GM23338 (cell line): ENCODE measurements around the gene VPS52. TPM values are rescaled to one million over a fixed set of nuclear protein-coding genes. Genes with fewer than 3 reads are reported as not detected.

ENCODE experiments used
- ATAC-seq: fragments of 200-7000 bp; cut with Tn5 transposase; 3 replicates; pipeline ENCODE4 v1.9.1; 2020
- DNase-seq: peaks from one replicate; pipeline ENCODE4 v3.0.0-alpha.2; 2015; ENCODE audit warnings: low spot score
- H2AFZ ChIP-seq: fragments of 200-600 bp; sonication (generic); 2 replicates; pipeline ENCODE4 v1.8.0; 2016; ENCODE audit warnings: antibody characterized with exemption, mild to moderate bottlenecking, moderate library complexity
- H3F3A ChIP-seq: fragments of 200-600 bp; sonication (generic); replicated peaks from 2 replicates; pipeline ENCODE4 v1.8.0; 2017; ENCODE audit warnings: antibody characterized with exemption, mixed run types, low read depth
- H3K27ac ChIP-seq: fragments of 200-600 bp; sonication (generic); 2 replicates; pipeline ENCODE4 v1.6.1; 2016; ENCODE audit warnings: low read depth
- H3K27me3 ChIP-seq: fragments of 200-600 bp; sonication (generic); 2 replicates; pipeline ENCODE4 v1.8.0; 2016; ENCODE audit warnings: mild to moderate bottlenecking, mixed run types, moderate library complexity; ENCODE audit not compliant: insufficient read depth
- H3K36me3 ChIP-seq: fragments of 200-600 bp; sonication (generic); 2 replicates; pipeline ENCODE4 v1.8.0; 2016; ENCODE audit warnings: mild to moderate bottlenecking; ENCODE audit not compliant: insufficient read depth
- H3K4me1 ChIP-seq: fragments of 200-600 bp; sonication (generic); 2 replicates; pipeline ENCODE4 v1.8.0; 2016; ENCODE audit warnings: mild to moderate bottlenecking, moderate library complexity; ENCODE audit not compliant: insufficient read depth
- H3K4me2 ChIP-seq: fragments of 200-600 bp; sonication (generic); 2 replicates; pipeline ENCODE4 v1.7.1; 2017; ENCODE audit warnings: mixed run types
- H3K4me3 ChIP-seq: fragments of 200-600 bp; sonication (generic); 2 replicates; pipeline ENCODE4 v1.6.1; 2016; ENCODE audit warnings: mixed run types
- H3K79me2 ChIP-seq: fragments of 200-600 bp; sonication (generic); replicated peaks from 2 replicates; pipeline ENCODE4 v1.8.0; 2017; ENCODE audit warnings: mild to moderate bottlenecking; ENCODE audit not compliant: insufficient read depth
- H3K9me2 ChIP-seq: fragments of 200-600 bp; sonication (generic); 2 replicates; pipeline ENCODE4 v1.8.0; 2017; ENCODE audit not compliant: insufficient read depth
- H4K20me1 ChIP-seq: fragments of 200-600 bp; sonication (generic); replicated peaks from 2 replicates; pipeline ENCODE4 v1.8.0; 2017; ENCODE audit warnings: mild to moderate bottlenecking; ENCODE audit not compliant: insufficient read depth
- H3K27ac Mint-ChIP-seq: 2 replicates; pipeline ENCODE4 v1.8.0; 2020; ENCODE audit warnings: inconsistent platforms, mild to moderate bottlenecking, moderate library complexity, mixed read lengths
- H3K27me3 Mint-ChIP-seq: 3 replicates; pipeline ENCODE4 v1.8.0; 2022; ENCODE audit warnings: low read depth, mild to moderate bottlenecking, moderate library complexity, mixed read lengths, inconsistent platforms; ENCODE audit not compliant: insufficient read depth, poor library complexity
- H3K36me3 Mint-ChIP-seq: 3 replicates; pipeline ENCODE4 v1.8.0; 2021; ENCODE audit warnings: low read depth, mild to moderate bottlenecking, inconsistent platforms, moderate library complexity, mixed read lengths
- H3K4me1 Mint-ChIP-seq: 3 replicates; pipeline ENCODE4 v1.8.0; 2020; ENCODE audit warnings: mild to moderate bottlenecking, inconsistent platforms, mixed read lengths
- H3K4me3 Mint-ChIP-seq: 3 replicates; pipeline ENCODE4 v1.8.0; 2021; ENCODE audit warnings: moderate library complexity, mild to moderate bottlenecking, inconsistent platforms, mixed read lengths
- H3K9me3 Mint-ChIP-seq: 3 replicates; pipeline ENCODE4 v1.8.0; 2020; ENCODE audit warnings: moderate library complexity, mild to moderate bottlenecking, inconsistent platforms, mixed read lengths
- CREB1 ChIP-seq: fragments of 250-450 bp; sonication (Bioruptor Pico); IDR thresholded peaks from 2 replicates; pipeline ENCODE4 v1.5.0; 2020; ENCODE audit warnings: low read depth, mild to moderate bottlenecking, moderate library complexity
- CTCF ChIP-seq, 2 experiments: fragments of 200-600 bp in 1 of 2; sonication (generic) in 1 of 2; conservative IDR thresholded peaks; 2 replicates each; pipeline versions ENCODE4 v1.5.1 to v1.6.1; 2016 to 2017; ENCODE audit warnings: antibody characterized with exemption in 2 of 2, low read depth in 2 of 2, mild to moderate bottlenecking in 2 of 2, moderate library complexity in 1 of 2
- EZH2 ChIP-seq: fragments of 200-600 bp; sonication (generic); IDR thresholded peaks from one replicate; pipeline ENCODE4 v1.8.0; 2017; ENCODE audit warnings: antibody characterized with exemption, mild to moderate bottlenecking, low read depth; ENCODE audit not compliant: unreplicated experiment
- EZH2phosphoT487 ChIP-seq: fragments of 200-600 bp; sonication (generic); IDR thresholded peaks from one replicate; pipeline ENCODE4 v1.8.1; 2018; ENCODE audit warnings: antibody characterized with exemption; ENCODE audit not compliant: unreplicated experiment
- JUNB ChIP-seq: IDR thresholded peaks from one replicate; pipeline ENCODE4 v1.6.1; 2016; ENCODE audit warnings: antibody characterized with exemption; ENCODE audit not compliant: unreplicated experiment
- NANOG ChIP-seq: IDR thresholded peaks from 2 replicates; pipeline ENCODE4 v1.6.1; 2016; ENCODE audit warnings: antibody characterized with exemption, borderline replicate concordance
- POLR2AphosphoS5 ChIP-seq: IDR thresholded peaks from 2 replicates; pipeline ENCODE4 v1.6.1; 2016; ENCODE audit warnings: antibody characterized with exemption, low read depth
- REST ChIP-seq: IDR thresholded peaks from one replicate; pipeline ENCODE4 v1.6.1; 2018; ENCODE audit warnings: antibody characterized with exemption; ENCODE audit not compliant: unreplicated experiment
- STAT1 ChIP-seq: IDR thresholded peaks from one replicate; pipeline ENCODE4 v1.6.1; 2016; ENCODE audit warnings: antibody characterized with exemption; ENCODE audit not compliant: unreplicated experiment
- ZNF114 ChIP-seq: fragments of 250-450 bp; sonication (Bioruptor Pico); IDR thresholded peaks from 2 replicates; pipeline ENCODE4 v1.5.0; 2020; ENCODE audit warnings: mild to moderate bottlenecking, moderate library complexity
- ZNF331 ChIP-seq: fragments of 250-450 bp; sonication (Bioruptor Pico); IDR thresholded peaks from 2 replicates; pipeline ENCODE4 v1.5.0; 2020; ENCODE audit warnings: low read depth, mild to moderate bottlenecking, moderate library complexity
- ZNF462 ChIP-seq: fragments of 250-450 bp; sonication (Bioruptor Pico); IDR thresholded peaks from 2 replicates; pipeline ENCODE4 v1.5.0; 2020; ENCODE audit warnings: mild to moderate bottlenecking, moderate library complexity
- polyA plus RNA-seq: library from polyadenylated mRNA; unstranded; fragments of >200 nt; fragmentation: Nextera tagmentation; extraction: Ambion mirVana; gene quantifications from 2 replicates; pipeline ENCODE4 v1.2.1, GENCODE V29; 2016
- total RNA-seq: library from RNA; depleted of rRNA; stranded (reverse); fragments of >200 nt; shearing (Covaris generic); gene quantifications from 2 replicates; pipeline ENCODE4 v1.2.3, GENCODE V29; 2014
- TF ChIP-seq, protein P1 (sequence below): IDR thresholded peaks from 2 replicates; pipeline ENCODE4 v1.6.1; 2016; ENCODE audit warnings: antibody characterized with exemption

Gene VPS52
- total and polyA plus RNA-seq, 2 experiments from 2014 or later, result 27.9 to 31.1 TPM

DNA sequence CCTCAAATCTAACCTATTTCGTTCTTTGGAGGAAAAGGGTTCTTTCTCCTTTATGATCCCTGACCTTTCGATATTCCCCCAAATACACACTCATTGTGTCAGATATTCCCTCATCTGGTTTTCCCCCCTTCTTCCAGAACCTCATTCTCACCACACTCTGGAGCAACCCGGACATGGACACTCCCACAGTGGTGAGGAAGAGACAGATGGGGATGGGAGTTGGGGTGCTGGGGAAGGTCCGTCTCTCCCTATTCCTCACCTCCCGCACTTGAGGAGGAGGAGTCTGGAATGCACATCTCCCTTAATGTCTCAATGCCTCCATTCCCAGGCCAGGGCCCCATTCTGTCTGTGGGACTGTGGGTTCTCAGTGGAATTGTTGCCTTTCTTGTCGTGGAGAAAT, 69.7 kb downstream of the VPS52 start:
- H3K4me2 ChIP-seq, result peak overlapping the region; percentile 98
- peaks cover 25% of the 10 kb centered on the region for H4K20me1 ChIP-seq
- Mint-ChIP-seq H3K4me3 (peak overlapping the region; percentile 100), H3K9me3 (no peaks in the 10 kb centered on the region; the same call in 1 of the 3 replicates), H3K36me3 (peaks cover 26% of the 10 kb centered on the region), H3K27ac (no peak overlapping the region), H3K27me3 (peaks cover 36% of the 10 kb centered on the region), H3K4me1 (peaks cover 75% of the 10 kb centered on the region)
- H3K36me3 ChIP-seq, result peaks cover 11% of the 10 kb centered on the region; the same call in 1 of the 2 replicates
- no peak overlapping the region for H3K27ac ChIP-seq
- no peak overlapping the region for H2AFZ ChIP-seq
- peaks cover 20% of the 10 kb centered on the region for H3K27me3 ChIP-seq
- H3K9me2 ChIP-seq, result no peaks in the 10 kb centered on the region
- TF ChIP-seq NANOG (no peak), ZNF331 (CRISPR knock-in tag) (no peak), CREB1 (CRISPR knock-in tag) (no peak), STAT1 (no peak), ZNF114 (no peak), EZH2 (no peak), CTCF (conservative IDR thresholded peaks at IDR 0.05; ENCODE audit: low read depth in 2 of 2) (no peak), POLR2AphosphoS5 (no peak), ZNF462 (CRISPR knock-in tag) (no peak), JUNB (no peak), REST (no peak), EZH2phosphoT487 (no peak)
- TF ChIP-seq, protein P1, sequence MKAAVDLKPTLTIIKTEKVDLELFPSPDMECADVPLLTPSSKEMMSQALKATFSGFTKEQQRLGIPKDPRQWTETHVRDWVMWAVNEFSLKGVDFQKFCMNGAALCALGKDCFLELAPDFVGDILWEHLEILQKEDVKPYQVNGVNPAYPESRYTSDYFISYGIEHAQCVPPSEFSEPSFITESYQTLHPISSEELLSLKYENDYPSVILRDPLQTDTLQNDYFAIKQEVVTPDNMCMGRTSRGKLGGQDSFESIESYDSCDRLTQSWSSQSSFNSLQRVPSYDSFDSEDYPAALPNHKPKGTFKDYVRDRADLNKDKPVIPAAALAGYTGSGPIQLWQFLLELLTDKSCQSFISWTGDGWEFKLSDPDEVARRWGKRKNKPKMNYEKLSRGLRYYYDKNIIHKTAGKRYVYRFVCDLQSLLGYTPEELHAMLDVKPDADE, result no peak
- H3F3A ChIP-seq, result peaks cover 37% of the 10 kb centered on the region
- peaks cover 23% of the 10 kb centered on the region for H3K79me2 ChIP-seq
- ATAC-seq (no peak), DNase-seq (no peak)
- peak overlapping the region; percentile 93 for H3K4me3 ChIP-seq
- peaks cover 25% of the 10 kb centered on the region for H3K4me1 ChIP-seq
